Astrocyte (in vitro differentiated cells and primary cell): ENCODE measurements around the gene SLC8B1.

Experiments used
- EZH2 ChIP-seq: IDR thresholded peaks from 2 replicates; pipeline ENCODE4 v1.6.1; 2012; ENCODE audit warnings: mild to moderate bottlenecking, low read length, inconsistent platforms; ENCODE audit not compliant: insufficient read depth
- TF ChIP-seq, protein P1 (sequence below): IDR thresholded peaks from 2 replicates; pipeline ENCODE4 v1.5.1; 2011; ENCODE audit warnings: low read depth, mild to moderate bottlenecking, inconsistent platforms, low read length, moderate library complexity; ENCODE audit not compliant: insufficient read depth

- TF ChIP-seq, protein P1, sequence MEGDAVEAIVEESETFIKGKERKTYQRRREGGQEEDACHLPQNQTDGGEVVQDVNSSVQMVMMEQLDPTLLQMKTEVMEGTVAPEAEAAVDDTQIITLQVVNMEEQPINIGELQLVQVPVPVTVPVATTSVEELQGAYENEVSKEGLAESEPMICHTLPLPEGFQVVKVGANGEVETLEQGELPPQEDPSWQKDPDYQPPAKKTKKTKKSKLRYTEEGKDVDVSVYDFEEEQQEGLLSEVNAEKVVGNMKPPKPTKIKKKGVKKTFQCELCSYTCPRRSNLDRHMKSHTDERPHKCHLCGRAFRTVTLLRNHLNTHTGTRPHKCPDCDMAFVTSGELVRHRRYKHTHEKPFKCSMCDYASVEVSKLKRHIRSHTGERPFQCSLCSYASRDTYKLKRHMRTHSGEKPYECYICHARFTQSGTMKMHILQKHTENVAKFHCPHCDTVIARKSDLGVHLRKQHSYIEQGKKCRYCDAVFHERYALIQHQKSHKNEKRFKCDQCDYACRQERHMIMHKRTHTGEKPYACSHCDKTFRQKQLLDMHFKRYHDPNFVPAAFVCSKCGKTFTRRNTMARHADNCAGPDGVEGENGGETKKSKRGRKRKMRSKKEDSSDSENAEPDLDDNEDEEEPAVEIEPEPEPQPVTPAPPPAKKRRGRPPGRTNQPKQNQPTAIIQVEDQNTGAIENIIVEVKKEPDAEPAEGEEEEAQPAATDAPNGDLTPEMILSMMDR: no peak
- no peak for TF ChIP-seq EZH2
These were observed 10.4 kb upstream of the SLC8B1 start for GRCh38 chr12:113345318-113345717.
